GM21717 (cell line): ENCODE measurements around the gene FBXL15.

ENCODE experiments used
- ATAC-seq: cut with Tn5 transposase; IDR thresholded peaks from one replicate; pipeline ENCODE4 v1.9.1; 2021; ENCODE audit warnings: mild to moderate bottlenecking, moderate library complexity; ENCODE audit not compliant: unreplicated experiment

FBXL15 gene, protein sequence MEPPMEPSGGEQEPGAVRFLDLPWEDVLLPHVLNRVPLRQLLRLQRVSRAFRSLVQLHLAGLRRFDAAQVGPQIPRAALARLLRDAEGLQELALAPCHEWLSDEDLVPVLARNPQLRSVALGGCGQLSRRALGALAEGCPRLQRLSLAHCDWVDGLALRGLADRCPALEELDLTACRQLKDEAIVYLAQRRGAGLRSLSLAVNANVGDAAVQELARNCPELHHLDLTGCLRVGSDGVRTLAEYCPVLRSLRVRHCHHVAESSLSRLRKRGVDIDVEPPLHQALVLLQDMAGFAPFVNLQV

DNA sequence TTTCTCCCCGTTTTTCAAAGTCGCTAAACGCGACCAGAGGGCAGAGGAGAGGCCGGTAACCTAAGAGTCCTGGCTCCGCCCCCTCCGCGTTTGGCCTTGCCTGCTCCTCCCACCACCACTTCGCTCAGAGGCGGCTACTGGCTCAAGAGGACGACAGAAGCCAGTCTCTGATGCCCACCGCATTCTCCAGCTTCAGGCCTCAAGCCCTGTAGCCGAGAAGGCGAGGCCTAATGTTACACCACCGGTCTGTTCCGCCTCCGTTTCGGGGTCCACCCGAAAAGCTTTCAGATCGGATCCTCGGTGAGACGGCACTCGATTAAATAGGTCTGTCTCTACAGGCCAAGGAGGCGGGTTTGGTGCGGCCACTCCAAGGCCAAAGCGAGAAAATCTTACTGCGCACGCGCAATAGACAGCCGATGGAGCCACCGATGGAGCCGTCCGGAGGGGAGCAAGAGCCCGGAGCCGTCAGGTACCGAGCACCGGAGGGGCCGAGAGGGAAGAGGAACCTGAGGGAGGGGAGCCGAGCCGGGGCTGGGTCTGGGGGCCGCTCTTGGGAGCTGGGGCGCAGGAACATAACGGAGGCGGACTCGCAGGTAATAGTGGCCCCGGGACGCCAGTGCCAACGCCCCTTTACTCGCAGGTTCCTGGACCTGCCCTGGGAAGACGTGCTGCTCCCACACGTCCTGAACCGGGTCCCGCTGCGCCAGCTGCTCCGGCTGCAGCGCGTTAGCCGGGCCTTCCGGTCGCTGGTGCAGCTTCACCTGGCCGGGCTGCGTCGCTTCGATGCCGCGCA is at the start of gene FBXL15:
TSS of gene FBXL15 (plus strand) at position 123 of the 793 bp plus-strand sequence. CDS start at position 417, 294 bp downstream.
- peak; percentile 46 for ATAC-seq

DNA sequence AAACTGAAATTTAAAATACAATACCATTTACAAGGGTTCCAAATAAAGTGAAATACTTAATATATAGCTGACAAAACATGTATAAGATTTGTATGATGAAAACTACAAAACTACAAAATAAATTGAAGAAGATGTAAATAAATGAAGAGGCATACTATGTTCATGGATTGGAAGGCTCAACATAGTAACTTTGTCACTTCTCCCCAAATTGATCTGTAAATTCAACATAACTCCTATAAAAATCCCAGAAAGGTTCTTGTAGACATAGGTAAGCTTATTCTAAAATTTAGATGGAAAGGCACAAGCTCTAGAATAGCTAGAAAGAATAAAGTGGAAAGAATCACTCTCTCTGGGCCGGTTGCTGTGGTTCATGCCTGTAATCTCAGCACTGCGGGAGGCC is 49.3 kb upstream of the FBXL15 start:
- no peak for ATAC-seq

DNA sequence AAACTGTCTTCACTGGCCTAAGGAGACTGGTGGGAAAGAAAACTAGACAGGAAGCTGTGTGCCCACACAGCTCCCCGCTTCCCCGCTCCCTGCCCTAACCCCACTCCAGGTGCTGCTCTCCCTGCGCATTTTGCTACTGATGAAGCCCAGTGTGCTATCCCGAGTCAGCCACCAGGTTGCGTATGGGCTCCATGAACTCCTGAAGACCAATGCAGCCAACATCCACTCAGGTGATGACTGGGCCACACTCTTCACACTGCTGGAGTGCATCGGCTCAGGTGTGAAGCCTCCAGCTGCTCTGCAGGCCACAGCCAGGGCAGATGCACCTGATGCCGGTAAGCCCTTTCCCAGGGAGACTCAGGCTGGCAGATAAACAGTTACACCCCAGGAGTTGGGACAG is 45.4 kb upstream of the FBXL15 start:
- ATAC-seq, result no peak

GRCh38 chr10:102375867-102376266 is 44.8 kb upstream of the FBXL15 start:
- ATAC-seq, result no peak

DNA sequence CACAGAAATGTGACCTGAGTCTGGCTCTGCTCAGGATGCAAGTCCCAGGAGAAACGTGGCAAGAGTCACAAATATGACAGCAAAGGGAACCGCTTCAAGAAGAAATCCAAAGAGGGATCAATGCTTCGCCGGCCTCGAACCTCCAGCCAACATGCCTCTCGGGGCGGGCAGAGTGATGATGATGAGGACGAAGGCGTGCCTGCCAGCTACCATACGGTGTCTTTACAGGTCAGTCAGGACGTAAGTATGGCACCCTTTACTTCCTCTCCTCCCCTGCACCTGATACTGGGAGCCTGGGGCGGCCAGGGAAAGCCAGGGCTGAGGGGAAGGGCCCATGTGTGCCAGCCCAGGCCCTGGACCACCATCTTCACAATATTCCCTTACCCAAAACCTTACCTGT is 43.7 kb upstream of the FBXL15 start:
- no peak for ATAC-seq

DNA sequence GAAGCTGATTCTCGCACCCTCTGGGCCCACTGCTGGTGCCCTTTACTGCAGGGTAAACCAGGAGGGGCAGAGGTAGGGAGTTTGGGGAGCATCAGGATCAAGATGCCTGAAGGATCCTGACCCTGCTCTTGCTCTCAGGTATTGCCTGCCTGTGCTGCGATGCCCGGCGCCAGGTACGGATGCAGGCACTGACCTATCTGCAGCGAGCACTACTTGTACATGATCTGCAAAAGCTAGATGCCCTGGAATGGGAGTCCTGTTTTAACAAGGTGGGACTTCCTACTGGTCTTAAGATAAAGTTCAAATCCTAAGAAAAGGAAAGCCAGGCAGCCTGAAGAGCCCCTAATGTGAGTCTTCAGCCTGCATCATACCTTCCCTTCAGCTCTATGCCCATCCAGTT is 41.3 kb upstream of the FBXL15 start:
- ATAC-seq, result no peak

GRCh38 chr10:102381983-102382382 is 38.7 kb upstream of the FBXL15 start:
- ATAC-seq, result no peak

DNA sequence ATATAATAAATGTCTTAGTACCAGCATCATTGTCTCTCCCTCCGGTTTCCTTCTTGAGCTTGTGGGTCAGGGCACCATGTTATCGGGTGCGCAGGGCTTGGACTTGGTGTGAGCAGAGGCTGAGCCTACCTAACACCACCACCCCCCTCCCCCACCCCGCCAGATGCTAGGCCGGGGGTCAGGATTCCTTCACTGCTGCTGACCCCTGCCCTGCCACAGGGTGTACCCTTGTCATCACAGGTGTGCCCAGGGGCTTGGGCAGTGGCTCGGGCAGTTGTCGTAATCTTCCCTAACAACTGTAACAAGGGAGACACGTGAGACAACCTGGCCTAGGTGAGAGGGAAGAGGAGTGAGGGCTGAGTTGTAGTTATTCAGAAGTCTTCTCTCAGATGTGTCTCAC is 37.8 kb upstream of the FBXL15 start:
- no peak for ATAC-seq

- no peak for ATAC-seq
These were observed 36.6 kb upstream of the FBXL15 start for GRCh38 chr10:102384053-102384452.

DNA sequence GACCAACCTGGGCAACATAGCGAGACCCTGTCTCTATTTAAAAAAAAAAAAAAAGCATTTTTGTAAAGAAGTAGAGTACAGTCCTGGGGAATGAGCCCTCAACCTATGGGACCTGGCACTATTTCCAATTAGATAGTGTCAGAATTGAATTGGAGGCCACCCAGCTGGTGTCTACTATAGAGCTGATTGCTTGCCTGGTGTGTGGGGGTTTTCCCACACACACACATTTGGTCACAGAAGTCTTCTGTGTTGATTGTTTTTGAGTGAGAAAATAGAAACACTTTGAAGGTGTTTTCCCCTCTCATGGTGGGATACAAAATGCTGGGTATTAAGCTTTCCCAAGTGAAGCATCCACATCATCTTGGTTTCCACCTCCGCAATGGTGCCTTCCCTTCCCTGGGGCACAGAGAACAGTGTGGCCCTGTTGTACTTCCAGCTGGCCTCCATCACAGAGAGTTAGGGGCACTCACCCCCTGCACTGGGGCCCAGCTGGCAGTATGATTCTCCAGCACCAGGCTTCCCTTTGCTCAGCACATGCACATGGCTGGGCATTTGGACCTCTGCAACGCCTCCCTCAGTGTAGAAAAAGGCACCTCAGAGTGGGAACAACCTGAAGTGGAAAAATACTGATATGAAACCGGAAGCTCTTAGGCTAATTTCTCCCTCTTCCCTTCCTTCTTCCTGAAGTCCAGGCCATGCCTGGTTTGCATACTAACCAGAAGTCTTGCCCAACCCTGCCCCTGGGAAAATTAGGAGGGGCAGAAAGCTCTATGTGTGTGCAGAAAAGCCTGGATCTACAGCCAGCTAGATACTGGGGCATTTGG is 35.8 kb upstream of the FBXL15 start:
- no peak for ATAC-seq

DNA sequence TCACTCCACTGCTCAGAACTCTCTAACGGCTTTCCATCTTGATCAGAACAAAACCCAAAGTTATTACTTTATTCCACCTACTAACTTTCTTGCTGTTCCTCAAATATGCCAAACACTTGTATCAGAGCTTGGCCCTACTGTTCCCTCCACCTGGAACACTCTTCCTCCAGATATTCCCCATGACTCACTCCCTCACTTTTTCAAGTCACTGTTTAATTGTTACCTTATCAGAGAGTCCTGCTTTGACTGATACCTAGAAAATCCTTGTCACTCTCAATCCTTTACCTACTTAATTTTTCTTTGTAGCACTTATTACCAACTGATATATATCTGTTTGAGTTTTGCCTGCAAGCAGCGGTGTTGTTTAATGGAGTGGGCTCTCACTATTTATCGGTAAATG is 30.7 kb upstream of the FBXL15 start:
- ATAC-seq, result no peak

- no peak for ATAC-seq
These were observed 28.3 kb upstream of the FBXL15 start for GRCh38 chr10:102392306-102392705.

DNA sequence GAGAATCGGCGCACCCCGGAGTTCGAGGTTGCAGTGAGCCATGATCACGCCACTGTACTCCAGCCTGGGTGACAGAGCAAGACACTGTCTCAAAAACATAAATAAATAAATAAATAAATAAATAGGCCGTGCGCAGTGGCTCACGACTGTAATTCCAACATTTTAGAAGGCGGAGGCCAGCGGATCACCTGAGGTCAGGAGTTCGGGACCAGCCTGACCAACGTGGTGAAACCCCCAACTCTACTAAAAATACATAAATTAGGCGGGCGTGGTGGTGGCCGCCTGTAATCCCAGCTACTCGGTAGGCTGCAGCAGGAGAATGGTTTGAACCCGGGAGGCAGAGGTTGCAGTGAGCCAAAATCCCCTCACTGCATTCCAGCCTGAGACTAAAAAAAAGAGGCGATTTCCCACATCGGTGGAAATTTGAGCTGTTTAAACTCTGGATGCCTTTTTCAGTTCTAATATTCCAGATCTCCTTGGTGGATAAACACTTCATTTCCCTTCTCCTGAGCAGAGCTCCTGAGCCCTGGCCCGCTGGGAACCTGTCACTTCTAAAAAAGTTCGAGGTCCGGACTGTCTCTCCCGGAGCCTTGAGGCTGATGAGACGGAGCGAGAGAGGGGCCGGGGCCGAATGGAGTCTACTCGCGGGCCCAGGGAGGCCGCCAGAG is 27.1 kb upstream of the FBXL15 start:
- no peak for ATAC-seq

DNA sequence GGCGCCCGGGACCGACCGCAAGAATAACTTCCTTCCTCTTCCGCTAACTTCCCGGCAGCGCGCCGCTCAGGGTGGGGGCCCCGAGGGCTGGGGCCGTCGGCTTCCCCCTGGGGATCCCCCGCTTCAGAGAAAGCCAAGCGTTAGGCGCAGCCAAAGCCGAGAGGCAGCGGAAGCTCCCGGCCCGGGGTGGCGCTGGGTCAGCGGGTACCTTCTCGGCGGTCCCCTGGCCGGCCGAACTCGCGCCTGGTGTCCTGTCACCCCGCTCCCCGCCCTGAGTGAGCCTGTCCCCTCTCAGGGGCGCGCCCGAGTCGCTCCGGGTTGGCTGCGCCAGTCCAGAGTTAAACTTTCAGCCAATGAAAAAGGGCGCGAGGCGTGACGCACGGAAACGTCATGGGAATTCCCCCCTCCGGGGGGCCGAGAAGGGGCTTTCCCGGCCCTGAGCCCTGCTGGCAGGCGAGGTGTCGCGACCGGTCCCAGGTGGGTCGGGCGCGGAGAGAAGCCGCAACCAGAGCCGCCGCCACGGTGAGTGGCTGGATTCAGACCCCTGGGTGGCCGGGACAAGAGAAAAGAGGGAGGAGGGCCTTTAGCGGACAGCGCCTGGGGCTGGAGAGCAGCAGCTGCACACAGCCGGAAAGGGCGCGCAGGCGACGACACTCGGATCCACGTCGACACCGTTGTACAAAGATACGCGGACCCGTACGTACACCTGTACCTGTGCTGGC is 26.4 kb upstream of the FBXL15 start:
- ATAC-seq, result peak; percentile 66

DNA sequence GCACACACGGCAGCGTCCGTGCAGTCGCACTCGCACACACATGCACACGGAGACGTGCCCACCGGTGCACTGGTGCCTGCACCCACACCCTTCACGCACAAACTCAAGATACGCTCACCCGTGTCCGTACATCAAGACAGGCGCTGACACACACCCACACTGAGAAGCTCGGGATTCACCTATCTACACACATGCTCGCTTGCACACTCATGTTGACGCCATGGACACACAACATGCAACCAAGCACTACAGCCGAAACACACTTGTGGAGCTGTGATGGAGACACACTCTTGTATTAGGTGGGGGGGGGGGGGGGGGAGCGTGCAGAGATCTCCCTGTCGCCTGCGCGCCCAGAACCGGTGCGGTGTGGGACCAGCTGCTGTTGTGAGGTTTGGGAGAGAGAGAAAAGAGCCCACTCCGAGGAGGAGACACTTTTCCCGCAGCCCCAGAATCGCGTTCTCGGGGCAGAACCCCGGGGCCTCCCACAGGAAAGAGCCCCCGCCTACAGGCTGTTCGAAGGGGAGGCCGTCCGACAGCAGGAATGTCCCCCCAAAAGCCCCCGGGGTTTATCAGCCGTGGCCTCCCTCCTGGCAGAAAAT is 25.7 kb upstream of the FBXL15 start:
- peak; percentile 14 for ATAC-seq

DNA sequence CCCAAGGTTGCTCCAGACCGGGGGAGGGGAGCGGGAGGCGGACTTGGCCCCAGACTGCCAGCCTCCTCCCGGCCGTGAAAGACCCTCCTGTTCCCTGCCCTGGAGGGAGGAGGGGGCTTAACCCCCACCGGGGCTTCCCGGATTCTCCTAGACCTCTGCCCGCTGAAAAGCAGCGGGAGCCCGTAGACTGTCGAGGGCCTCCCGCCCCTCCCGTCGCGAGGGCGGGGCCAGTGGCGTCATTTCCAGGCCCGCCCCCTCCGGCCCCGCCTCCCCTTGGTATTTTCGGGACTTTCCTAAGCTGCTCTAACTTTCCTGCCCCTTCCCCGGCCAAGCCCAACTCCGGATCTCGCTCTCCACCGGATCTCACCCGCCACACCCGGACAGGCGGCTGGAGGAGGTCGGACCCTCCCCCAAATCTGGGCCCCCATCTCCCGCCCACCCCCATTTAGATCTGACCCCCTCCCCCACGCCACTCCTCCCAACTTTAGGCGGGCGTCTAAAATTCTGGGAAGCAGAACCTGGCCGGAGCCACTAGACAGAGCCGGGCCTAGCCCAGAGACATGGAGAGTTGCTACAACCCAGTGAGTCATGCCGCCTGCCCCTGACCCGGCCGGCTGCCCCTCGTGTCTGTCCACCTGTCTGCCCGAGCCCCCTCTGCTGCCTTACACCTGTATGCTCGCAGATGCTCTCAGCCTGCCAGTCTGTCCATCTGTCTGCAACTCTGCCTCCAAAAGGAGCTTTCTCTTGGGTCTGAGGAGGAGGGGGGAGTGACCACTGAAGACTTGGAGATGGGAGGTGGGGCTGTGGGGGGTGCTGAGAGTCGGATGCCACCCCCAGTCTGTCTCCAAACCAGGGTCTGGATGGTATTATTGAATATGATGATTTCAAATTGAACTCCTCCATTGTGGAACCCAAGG is 25.0 kb upstream of the FBXL15 start, which contains the start of gene NFKB2:
TSS of gene NFKB2 (plus strand) at position 306 of the 917 bp plus-strand sequence. CDS start at position 561, 255 bp downstream.
- peak; percentile 26 for ATAC-seq

DNA sequence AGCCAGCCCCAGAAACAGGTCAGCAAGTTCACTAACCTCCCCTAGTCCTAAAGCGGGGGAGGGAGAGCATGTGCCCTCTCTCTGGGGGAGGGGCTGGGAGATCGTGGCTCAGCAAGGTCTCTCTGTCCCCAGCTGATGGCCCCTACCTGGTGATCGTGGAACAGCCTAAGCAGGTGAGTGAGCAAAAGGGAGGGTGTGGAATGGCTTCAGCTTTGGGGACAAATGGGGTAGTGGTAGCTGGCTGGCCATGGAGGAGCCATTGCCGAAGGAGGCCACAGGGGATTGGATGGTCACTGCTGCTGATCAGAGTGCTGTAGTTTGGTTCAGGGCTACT is 24.4 kb upstream of the FBXL15 start:
- no peak for ATAC-seq

GRCh38 chr10:102396730-102397151 is 23.9 kb upstream of the FBXL15 start:
- ATAC-seq, result no peak
